ENCODE measurements around the gene MOB4. TPM values are rescaled to one million over a fixed set of nuclear protein-coding genes. Genes with fewer than 3 reads are reported as not detected.
"Not testable (repeated sequence)": the region's sequence is repeated elsewhere in the genome, so short reads cannot be mapped to it uniquely, and the experiment has no call there.

MOB4 gene
- total RNA-seq, 1 donor from 2014 or later, result 21.3 TPM

DNA sequence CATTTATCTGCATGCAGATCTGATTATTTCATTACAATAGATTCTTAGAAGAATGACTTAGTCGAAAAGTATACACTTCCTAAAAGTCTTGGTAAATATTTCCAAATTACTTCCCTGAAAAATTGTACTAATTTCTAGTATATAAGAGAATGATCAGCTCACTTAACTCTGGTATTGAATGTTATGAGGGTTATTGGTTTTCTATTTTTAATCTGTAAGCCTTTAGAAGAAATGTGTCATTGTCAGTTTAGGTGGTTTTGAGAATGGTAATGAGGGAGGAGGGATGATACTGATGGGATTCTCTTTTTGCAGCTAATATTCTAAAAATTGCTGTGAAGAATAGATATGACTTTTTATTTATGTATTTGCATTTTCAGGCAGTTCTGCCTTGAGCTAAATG, 23.9 kb downstream of the MOB4 start:
- no peak overlapping the region for H3K4me3 ChIP-seq
- no peak for ATAC-seq
- H3K27ac ChIP-seq, result no peak overlapping the region
- TF ChIP-seq, protein P1, sequence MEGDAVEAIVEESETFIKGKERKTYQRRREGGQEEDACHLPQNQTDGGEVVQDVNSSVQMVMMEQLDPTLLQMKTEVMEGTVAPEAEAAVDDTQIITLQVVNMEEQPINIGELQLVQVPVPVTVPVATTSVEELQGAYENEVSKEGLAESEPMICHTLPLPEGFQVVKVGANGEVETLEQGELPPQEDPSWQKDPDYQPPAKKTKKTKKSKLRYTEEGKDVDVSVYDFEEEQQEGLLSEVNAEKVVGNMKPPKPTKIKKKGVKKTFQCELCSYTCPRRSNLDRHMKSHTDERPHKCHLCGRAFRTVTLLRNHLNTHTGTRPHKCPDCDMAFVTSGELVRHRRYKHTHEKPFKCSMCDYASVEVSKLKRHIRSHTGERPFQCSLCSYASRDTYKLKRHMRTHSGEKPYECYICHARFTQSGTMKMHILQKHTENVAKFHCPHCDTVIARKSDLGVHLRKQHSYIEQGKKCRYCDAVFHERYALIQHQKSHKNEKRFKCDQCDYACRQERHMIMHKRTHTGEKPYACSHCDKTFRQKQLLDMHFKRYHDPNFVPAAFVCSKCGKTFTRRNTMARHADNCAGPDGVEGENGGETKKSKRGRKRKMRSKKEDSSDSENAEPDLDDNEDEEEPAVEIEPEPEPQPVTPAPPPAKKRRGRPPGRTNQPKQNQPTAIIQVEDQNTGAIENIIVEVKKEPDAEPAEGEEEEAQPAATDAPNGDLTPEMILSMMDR (IDR thresholded peaks at IDR 0.05), result no peak
- peaks cover 75% of the 10 kb centered on the region for H3K36me3 ChIP-seq
- DNase-seq, result no peak
- no peaks in the 10 kb centered on the region for H3K4me1 ChIP-seq
- no peaks in the 10 kb centered on the region for H3K27me3 ChIP-seq (ENCODE audit: low read depth)
- intact Hi-C loops (cut with DNase I), result no loop called here
- H3K9me3 ChIP-seq, result no peaks in the 10 kb centered on the region

DNA sequence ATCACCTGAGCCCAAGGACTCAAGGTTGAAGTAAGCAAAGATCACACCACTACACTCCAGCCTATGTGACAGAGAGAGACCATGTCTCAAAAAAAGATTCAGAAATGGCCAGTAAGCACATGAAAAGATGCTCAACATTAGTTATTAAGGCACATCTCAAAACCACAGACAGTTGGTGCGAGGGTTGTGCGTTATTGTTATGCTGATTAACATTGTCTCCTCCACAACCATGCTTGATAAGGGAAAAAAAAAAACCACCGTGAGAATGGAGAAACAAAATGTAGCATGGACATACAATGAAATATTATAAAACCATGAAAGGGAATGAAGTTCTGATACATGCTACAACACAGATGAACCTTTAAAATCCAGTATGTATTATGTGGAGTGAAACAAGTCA, 27.3 kb downstream of the MOB4 start:
- Histone ChIP-seq H3K27ac (no peak overlapping the region), H3K27me3 (ENCODE audit: low read depth) (no peaks in the 10 kb centered on the region), H3K36me3 (peaks cover 76% of the 10 kb centered on the region), H3K4me3 (no peak overlapping the region), H3K4me1 (no peaks in the 10 kb centered on the region), H3K9me3 (no peaks in the 10 kb centered on the region)
- DNase-seq (no peak), ATAC-seq (no peak)
- TF ChIP-seq, protein P1 (IDR thresholded peaks at IDR 0.05), result no peak
- intact Hi-C loops (cut with DNase I), result no loop called here

DNA sequence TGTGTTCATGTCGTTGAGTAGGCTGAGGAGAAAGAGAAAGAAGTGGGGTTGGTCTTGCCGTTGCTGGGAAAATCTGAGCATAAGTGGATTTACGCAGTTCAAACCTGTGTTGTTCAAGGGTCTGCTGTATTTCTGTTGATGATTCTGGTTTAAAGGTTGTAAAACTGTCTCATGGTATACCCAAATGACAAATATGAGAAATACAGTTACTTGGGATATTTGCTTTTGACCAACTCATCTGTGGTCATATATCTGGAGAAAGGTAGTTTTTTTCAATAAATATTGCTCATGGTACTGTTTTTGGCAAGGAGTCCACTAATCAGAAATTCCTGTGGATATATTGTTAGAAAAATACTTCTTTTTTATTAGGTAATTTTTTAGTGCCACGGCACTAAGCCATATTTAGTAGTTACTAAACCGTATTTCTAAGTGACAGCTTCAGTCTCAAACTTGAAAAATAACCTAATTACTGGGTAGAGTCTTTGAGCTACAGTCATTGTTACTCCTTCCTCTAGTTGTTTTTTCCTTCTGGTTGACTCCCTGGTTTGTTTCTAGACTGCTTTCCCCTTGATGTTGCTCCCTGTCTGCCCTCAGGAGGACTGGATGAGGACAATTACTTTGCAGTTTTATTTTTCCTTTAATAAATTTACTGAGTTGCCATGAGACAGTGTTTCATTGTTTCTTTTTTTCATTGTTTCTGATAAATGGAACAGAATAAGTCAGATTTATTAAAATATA, 31.5 kb downstream of the MOB4 start:
- TF ChIP-seq, protein P1 (IDR thresholded peaks at IDR 0.05), result no peak
- peaks cover 85% of the 10 kb centered on the region for H3K36me3 ChIP-seq
- no peak for ATAC-seq

GRCh38 chr2:197548582-197548981, 32.7 kb downstream of the MOB4 start:
- DNase-seq, result no peak
- H3K27me3 ChIP-seq (ENCODE audit: low read depth), result no peaks in the 10 kb centered on the region
- H3K4me3 ChIP-seq, result no peak overlapping the region
- intact Hi-C loops (cut with DNase I), result no loop called here
- TF ChIP-seq, protein P1 (IDR thresholded peaks at IDR 0.05), result no peak
- no peak overlapping the region for H3K27ac ChIP-seq
- no peaks in the 10 kb centered on the region for H3K4me1 ChIP-seq
- no peak for ATAC-seq
- H3K36me3 ChIP-seq, result peaks cover 82% of the 10 kb centered on the region
- no peaks in the 10 kb centered on the region for H3K9me3 ChIP-seq

More for the DNA sequence above, 31.5 kb downstream of the MOB4 start:
- Histone ChIP-seq H3K4me3 (no peak overlapping the region), H3K27me3 (ENCODE audit: low read depth) (no peaks in the 10 kb centered on the region), H3K9me3 (no peaks in the 10 kb centered on the region), H3K27ac (no peak overlapping the region), H3K4me1 (no peaks in the 10 kb centered on the region)
- intact Hi-C loops (cut with DNase I), result no loop called here
- DNase-seq, result no peak

DNA sequence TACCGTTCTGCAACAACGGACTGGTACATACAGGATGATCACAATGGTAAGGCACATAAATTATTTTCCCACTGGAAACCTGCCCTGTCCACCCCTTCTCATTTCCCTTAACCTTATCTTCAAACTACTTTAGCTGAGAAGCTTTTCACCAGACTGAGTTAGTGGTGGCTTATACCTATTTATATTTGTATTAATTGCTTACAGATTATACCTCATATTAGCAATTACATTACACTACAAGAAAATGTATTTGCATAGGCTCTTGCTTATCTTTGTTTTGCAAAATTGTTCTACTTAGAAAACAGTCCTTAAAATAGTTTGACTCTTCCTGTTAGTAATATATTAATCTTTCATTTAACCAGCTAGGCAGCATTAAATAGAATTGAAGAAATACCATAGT, 35.4 kb downstream of the MOB4 start:
- intact Hi-C loops (cut with DNase I); H3K4me3 ChIP-seq; ATAC-seq; H3K4me1 ChIP-seq; H3K27ac ChIP-seq; H3K9me3 ChIP-seq; DNase-seq; H3K27me3 ChIP-seq (ENCODE audit: low read depth): not testable (repeated sequence)
- peaks cover 76% of the 10 kb centered on the region for H3K36me3 ChIP-seq

GRCh38 chr2:197555467-197555866, 39.6 kb downstream of the MOB4 start:
- H3K9me3 ChIP-seq, result no peaks in the 10 kb centered on the region
- no peaks in the 10 kb centered on the region for H3K27me3 ChIP-seq (ENCODE audit: low read depth)
- H3K4me1 ChIP-seq, result peaks cover 11% of the 10 kb centered on the region
- intact Hi-C loops (cut with DNase I), result no loop called here
- H3K36me3 ChIP-seq, result peaks cover 55% of the 10 kb centered on the region
- ATAC-seq (no peak), DNase-seq (no peak)
- no peak overlapping the region for H3K4me3 ChIP-seq
- no peak overlapping the region for H3K27ac ChIP-seq
- TF ChIP-seq, protein P1 (IDR thresholded peaks at IDR 0.05), result no peak

Data from lower lobe of right lung (tissue), 2 donors.